ENCODE results near the gene MRO. TPM values are rescaled to one million over a fixed set of nuclear protein-coding genes. Genes with fewer than 3 reads are reported as not detected.

Gene MRO
- polyA plus RNA-seq, 1 of the 3 experiments (the other 2 are of a cell fraction): not detected

GRCh38 chr18:50792885-50793284, 26.9 kb downstream of the MRO start (continued):
- TF ChIP-seq NRF1 (IDR thresholded peaks at IDR 0.05; ENCODE audit: low read depth, low read length): no peak

GRCh38 chr18:50791599-50792438, 28.0 kb downstream of the MRO start:
- 72% methylated on average over 4 of the region's 4 CpGs for WGBS (ENCODE audit: low lambda C conversion rate)

More at GRCh38 chr18:50791599-50792438, 28.0 kb downstream of the MRO start:
- ChIA-PET POLR2A (no interaction called here), CTCF (interaction anchor here (1.4 kb wide), 1 partner anchor 28 kb away, joined by 6 read pairs; the partner anchor contains the start of gene MRO)
- H2AFZ ChIP-seq (ENCODE audit: low read depth): no peak overlapping the region
- H3F3A ChIP-seq (replicated peaks; ENCODE audit: insufficient read depth): no peaks in the 10 kb centered on the region
- H3K4me2 ChIP-seq: no peak overlapping the region
- no peak overlapping the region for H3K9ac ChIP-seq
- no peak for TF ChIP-seq REST (IDR thresholded peaks at IDR 0.05; ENCODE audit: low read depth, low read length)
- no peak for TF ChIP-seq NRF1 (IDR thresholded peaks at IDR 0.05; ENCODE audit: low read depth, low read length)
- TF ChIP-seq ZBTB33 (IDR thresholded peaks at IDR 0.05; ENCODE audit: borderline replicate concordance, low read depth): no peak
- no peak for TF ChIP-seq GATA2 (CRISPR knock-in tag; IDR thresholded peaks at IDR 0.05)
- TF ChIP-seq PBX3 (IDR thresholded peaks at IDR 0.05): no peak
- TF ChIP-seq POLR2AphosphoS5 (IDR thresholded peaks at IDR 0.05; ENCODE audit: low read depth, low read length): no peak
- TF ChIP-seq FOSL2 (IDR thresholded peaks at IDR 0.05; ENCODE audit: borderline replicate concordance, low read depth): no peak
- TF ChIP-seq CHD2 (IDR thresholded peaks at IDR 0.05; ENCODE audit: low read length, partially characterized antibody): no peak
- TF ChIP-seq MEF2A (IDR thresholded peaks at IDR 0.05; ENCODE audit: borderline replicate concordance, low read depth): no peak
- TF ChIP-seq EZH2phosphoT487 (IDR thresholded peaks at IDR 0.05; ENCODE audit: borderline replicate concordance, low read depth): no peak
- TF ChIP-seq EP300 (IDR thresholded peaks at IDR 0.05; ENCODE audit: borderline replicate concordance in 1 of 2, low read depth in 1 of 2, low read length in 1 of 2): no peak
- TF ChIP-seq NFIC (IDR thresholded peaks at IDR 0.05; ENCODE audit: borderline replicate concordance): no peak
- DNase-seq: no peak
- H4K20me1 ChIP-seq (ENCODE audit: insufficient read depth): no peaks in the 10 kb centered on the region
- H3K79me2 ChIP-seq (ENCODE audit: insufficient read depth): no peaks in the 10 kb centered on the region
- no peaks in the 10 kb centered on the region for H3K36me3 ChIP-seq (replicated peaks in 1 of 2; ENCODE audit: control insufficient read depth in 1 of 2, insufficient read depth in 2 of 2, low read length in 1 of 2)
- no peak overlapping the region for H3K4me3 ChIP-seq (ENCODE audit: low read depth in 2 of 2, low read length in 1 of 2)
- no peak overlapping the region for H3K27ac ChIP-seq (ENCODE audit: low read depth in 2 of 2, low read length in 1 of 2)
- no peaks in the 10 kb centered on the region for H3K9me3 ChIP-seq
- H3K9me2 ChIP-seq: no peaks in the 10 kb centered on the region
- H3K27me3 ChIP-seq (ENCODE audit: insufficient read depth): no peaks in the 10 kb centered on the region; the same call in 1 of the 2 replicates
- H3K4me1 ChIP-seq (ENCODE audit: control insufficient read depth in 1 of 2, insufficient read depth in 2 of 2, low read depth in 1 of 2, low read length in 1 of 2): no peaks in the 10 kb centered on the region; a peak in 1 of 4 replicates

Data from SK-N-SH (cell line).